Left renal cortex interstitium (tissue), 4 donors: ENCODE measurements around the gene LRFN3. TPM values are rescaled to one million over a fixed set of nuclear protein-coding genes. Genes with fewer than 3 reads are reported as not detected.
A peak's percentile ranks its signal among the peaks of the same experiment; 100 is the strongest.
"Not testable (repeated sequence)": the region's sequence is repeated elsewhere in the genome, so short reads cannot be mapped to it uniquely, and the experiment has no call there.

Source experiments
- DNase-seq, 4 donors: peaks; one replicate each; pipeline ENCODE4 v3.0.0-alpha.2; 2013; ENCODE audit warnings: low read depth in 4 of 4, low spot score in 2 of 4, missing footprints in 1 of 4
- polyA plus RNA-seq, 4 donors: library from polyadenylated mRNA; unstranded; fragments of 120-200 nt; gene quantifications; one replicate each; pipeline ENCODE4 v1.2.1, GENCODE V29; 2013; ENCODE audit not compliant: insufficient read length in 4 of 4

Gene LRFN3, protein sequence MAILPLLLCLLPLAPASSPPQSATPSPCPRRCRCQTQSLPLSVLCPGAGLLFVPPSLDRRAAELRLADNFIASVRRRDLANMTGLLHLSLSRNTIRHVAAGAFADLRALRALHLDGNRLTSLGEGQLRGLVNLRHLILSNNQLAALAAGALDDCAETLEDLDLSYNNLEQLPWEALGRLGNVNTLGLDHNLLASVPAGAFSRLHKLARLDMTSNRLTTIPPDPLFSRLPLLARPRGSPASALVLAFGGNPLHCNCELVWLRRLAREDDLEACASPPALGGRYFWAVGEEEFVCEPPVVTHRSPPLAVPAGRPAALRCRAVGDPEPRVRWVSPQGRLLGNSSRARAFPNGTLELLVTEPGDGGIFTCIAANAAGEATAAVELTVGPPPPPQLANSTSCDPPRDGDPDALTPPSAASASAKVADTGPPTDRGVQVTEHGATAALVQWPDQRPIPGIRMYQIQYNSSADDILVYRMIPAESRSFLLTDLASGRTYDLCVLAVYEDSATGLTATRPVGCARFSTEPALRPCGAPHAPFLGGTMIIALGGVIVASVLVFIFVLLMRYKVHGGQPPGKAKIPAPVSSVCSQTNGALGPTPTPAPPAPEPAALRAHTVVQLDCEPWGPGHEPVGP
- polyA plus RNA-seq = 10 to 100 TPM in 3 of 4 donors, 1 to 10 TPM in 1; 8.6 to 19.9 (median 14.3) TPM

DNA sequence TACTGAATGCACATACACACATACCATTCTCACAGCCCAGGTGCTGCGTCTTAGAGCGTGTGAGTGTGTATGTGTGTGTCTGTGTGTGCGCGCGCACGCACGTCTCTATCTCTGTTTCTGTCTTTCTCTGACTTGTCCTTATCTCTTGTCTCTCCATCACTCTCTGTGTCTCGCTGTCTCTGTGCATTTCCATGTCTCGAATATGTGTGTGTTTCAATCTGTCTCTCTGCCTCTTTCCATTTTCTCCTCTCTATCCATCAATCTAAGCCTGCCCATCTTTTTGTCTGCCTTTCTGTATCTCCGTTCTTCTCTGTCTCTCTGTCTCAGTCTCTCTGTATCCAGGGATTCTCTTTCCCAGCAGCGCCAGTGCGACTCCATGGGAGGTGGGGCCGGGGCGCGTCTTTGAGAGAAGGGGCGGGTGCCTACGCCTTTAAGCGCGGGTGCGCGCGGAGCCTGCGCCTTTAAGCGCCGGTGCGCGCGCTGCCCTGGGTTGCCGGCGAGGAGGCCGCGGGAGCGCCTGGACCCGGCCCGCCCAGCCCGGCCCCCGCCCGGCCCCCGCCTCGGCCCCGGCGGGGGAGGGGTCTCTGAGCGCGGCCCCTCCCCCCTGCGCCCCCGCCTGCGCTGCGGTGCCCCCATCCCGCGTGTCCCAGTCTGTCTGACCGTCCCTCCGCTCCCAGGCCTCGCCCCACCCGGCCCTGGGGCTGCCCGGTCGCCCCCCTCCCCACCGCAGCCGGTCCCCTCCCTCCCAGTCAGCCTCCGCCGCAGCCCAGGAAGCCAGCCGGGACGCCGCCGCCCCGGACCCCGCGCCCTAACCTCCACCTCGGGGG lies at the start of gene LRFN3:
LRFN3 (plus strand) TSS at position 464 of the 827 bp plus-strand sequence. CDS start 3,052 bp downstream, outside the sequence.
- DNase-seq = peak in 1 of 4 donors; percentile 61

DNA sequence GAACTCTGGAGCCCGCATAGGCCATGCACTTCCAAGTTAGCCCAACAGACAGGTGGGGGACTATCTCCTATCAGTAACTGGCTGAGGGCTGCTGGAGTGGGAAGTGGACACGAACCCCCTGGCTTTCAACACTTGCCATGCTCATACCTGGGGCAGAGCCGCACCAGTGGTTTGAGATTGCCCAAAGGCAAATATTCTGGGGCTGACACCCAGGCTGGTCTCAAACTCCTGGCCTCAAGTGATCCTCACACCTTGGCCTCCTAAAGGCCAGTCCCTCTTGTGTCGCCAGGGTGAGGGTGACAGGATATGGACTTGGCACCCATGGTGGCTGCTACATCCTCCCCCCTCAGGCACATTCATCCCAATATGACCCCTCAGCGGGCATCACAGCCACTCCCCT lies 49.0 kb upstream of the LRFN3 start:
- no peak for DNase-seq

DNA sequence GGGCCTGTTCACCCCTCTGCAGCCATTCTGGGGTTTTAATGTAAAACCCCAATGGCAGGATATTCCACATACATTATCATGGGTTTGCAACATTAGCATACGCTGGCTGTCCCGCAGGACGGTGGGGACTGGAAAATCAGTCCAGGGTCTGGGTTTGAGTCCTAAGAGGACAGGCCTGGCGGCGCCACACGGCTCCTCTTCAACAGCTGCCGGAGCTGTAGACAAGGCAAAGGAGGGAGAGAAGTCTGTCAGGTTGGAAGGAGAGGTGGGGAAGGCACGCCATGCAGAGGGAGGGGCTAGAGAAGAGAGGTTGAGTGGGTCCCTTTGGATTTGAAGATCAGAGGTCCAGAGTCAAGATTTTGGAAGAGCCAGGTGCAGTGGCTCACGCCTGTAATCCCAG lies 47.8 kb upstream of the LRFN3 start:
- no peak for DNase-seq

DNA sequence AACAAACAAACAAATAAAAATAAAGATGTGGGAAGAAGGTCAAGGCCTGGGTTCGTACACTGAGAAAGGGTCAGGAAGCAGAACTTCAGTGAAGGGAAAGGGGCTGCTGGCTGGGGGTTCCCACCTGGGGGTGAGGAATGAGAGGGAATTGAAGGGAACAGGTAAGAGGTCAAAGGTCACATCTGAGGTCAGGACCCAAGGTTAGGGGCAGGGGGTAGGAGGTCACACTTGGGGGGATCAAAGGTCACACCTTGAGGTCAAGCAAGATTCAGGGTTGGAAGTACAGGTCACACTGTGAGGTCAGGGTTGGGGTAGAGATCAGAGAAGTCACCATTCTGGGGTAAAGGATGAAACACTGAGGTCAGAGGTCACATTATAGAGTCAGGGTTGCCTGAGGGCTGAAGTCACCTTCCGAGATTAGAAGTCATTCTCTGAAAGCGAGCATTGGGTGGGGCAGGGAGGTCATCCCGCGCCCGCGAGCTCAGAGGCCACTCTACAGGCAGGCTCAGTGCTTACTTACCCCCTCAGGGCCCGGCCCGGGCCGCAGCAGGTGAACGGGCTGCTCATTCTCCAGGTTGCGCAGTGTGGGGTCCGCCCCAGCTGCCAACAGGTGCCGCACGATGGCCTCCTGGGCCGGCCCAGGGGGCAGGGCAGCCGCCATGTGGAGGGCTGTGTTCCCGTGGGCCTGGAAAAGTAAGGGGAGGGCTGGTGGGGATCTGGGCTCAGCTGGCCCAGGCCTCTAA lies 46.6 kb upstream of the LRFN3 start:
- DNase-seq = no peak

DNA sequence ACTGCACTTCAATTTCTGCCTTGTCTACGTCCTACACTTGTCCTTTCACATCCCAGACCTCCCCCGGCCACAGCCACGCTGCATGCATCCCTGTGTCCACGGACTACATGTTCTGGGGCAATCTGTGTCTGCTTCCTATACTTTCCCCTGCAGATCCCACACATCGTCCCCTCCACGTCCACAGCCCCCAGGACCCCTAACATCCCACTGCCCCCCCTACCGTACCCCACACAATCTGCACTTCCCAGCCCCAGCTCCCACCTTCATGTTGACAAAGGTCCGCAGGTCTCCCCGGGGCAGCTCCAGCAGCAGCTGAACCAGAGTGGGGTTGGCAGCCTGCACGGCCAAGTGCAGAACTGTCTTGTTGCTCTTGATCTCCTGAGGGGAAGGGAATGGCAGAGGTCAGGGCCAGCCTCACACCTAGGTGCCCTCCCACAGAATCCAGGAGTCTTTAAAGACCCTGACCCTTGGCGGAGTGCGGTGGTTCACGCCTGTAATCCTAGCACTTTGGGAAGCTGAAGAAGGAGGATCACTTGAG lies 46.0 kb upstream of the LRFN3 start:
- DNase-seq = no peak

DNA sequence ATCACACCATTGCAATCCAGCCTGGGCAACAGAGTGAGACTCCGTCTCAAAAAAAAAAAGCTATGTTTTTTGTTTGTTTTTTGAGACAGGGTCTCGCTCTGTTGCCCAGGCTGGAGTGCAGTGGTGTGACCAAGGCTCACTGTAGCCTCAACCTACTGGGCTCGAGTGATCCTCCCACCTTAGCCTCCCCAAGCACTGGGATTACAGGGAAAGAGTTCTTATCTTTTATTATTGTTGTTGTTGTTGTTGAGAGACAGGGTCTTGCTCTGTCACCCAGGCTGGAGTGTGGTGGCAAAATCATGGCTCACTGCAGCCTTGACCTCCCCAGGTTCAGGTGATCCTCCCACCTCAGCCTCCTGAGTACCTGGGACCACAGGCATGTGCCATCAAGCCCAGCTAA lies 44.4 kb upstream of the LRFN3 start:
- DNase-seq = not testable (repeated sequence)

DNA sequence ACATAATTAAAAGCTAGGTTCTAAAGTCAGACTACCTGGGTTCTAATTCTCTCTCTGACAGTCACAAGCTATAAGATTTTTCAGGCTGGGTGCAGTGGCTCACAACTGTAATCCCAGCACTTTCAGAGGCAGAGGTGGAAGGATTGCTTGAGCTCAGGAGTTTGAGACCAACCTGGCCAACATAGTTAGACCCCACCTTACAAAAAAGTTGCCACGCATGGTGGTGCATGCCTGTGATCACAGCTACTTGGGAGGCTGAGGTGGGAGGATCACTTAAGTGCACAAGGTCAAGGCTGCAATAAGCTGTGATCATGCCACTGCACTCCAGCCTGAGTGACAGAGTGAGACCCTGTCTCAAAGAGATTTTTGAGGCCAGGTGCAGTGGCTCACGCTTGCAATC lies 41.8 kb upstream of the LRFN3 start:
- DNase-seq = no peak

DNA sequence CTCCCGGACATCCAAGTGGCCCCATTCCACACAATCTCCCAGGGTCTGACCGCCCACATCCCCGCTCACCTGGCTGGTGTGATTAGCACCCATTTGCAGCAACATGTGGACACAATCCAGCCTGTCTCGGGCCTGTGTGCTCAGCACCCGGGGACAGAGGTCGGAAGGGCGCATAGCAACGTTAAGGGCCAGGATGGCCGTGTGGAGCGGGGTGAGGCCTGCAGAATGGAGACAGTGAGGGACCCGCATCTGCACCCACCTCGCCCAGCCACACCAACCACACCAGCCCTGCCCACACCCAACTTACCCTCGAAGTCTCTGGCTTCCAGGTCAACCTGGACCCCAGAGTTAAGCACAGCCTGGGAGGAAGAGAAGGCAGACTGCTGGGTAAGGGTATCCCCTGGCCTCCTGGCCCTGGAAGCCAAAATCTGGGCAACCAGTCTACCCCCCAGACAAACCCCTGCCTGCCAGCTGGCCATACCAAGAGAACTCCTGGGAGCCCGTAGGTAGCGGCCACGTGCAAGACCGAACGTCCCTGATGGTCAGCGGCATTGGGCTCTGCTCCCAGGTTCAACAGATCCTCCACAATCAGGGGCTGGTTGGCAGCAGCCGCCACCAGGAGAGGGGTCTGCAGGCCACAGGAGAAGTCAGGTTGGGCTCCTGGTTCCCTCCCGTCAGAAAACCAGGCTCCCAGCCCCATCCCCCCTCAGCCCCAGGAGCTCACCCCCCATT lies 40.1 kb upstream of the LRFN3 start:
- DNase-seq = no peak

DNA sequence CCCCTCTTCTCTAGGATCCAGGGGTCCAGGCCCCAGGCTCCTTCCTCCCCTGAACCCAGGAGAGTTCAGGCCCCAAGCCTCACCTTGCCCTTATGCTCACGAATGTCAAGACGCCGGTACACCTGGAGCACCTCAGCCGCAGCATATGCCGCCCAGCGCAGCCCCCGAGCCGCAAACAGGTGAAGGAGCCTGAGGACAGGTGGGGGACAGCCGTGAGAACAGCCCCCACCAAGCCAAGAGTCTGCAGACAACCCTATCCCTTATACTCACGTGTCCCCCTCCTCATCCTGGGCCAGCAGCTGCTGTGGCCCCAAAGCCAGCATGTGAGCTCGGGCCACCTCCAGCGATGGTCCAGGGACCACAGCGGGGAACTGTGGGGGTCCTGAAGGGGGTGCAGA lies 39.5 kb upstream of the LRFN3 start:
- no peak for DNase-seq

DNA sequence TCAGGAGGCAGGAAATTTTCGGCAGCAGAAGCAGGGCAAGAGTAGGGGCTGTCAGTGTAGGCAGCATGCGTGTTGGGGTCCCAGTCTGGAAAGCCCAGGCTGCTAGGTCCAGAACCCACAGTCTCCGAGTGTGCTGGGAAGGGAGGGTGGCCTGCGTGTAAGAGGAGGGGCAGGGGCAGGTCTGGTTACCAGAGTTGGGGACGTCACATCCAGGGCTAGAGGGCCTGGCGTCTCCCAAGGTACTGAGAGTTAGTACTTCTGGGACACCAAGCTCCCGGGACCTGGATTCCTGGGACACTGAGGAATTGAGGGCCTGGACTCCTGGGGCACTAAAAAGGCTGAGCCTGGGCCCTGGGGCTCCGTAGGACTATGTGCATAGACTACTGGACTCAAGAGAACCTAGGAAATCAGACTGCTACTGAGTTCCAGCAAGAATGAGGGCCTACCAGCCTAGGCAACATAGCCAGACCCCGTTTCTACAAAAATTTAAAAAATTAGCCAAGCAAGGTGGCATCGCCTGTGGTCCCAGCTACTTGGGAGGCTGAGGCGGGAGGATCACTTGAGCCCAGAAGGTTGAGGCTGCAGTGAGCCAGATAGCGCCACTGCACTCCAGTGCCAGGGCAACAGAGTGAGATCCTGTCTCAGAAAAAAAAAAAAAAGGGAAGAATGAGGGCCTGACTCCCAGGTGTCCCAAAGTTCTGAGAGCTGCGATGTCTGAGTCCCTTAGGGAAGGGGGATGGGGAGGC lies 38.3 kb upstream of the LRFN3 start:
- no peak for DNase-seq

DNA sequence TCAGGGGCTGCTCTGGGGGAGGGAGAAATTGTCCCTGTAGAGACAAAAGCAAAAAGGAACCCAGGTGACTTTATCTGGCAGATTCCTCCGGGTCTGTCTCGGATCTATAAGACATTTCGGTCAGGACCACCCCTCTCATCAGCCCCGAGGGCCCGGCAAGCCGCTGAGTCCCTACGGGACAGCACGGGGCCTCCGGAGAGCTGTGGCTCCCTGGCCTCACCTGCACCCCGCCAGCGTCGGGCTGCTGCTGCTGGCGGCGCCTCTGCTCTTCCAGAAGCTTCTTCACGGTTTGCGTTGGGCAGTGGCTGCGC lies 37.7 kb upstream of the LRFN3 start:
- DNase-seq = no peak

DNA sequence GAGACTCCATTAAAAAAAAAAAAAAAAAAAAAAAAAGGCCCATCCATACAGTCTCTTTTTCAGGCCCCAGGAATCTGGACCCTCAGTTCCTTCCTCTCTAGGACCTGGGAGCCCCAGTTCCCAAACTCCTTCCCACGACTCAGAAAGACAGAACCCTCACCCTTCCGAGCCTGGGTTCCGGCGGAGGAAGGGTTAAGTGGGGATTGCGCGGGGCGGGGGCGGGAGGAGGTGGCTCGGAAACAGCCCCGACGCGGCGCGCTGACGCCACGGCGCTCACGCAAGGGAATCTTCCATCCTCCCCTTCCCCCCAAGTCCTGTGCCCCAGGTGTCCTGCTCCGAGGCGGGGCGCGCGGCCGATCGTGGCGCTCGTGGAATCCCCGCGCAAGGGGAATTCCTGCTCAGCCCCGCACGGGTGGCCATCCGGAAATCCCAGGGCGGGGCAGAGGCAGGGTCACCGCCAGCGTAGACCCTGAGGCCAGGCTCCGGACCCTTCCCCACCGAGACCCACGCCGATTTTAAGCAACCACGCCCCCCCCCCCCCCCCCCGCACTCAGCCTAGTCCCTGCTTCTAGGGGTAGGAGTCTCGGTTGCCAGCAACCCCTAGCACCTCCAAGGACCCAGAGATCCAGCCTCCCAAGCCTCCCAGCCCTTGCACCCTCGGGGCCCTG lies 36.5 kb upstream of the LRFN3 start:
- DNase-seq = peak in 2 of 4 donors; percentile 59 to 67

DNA sequence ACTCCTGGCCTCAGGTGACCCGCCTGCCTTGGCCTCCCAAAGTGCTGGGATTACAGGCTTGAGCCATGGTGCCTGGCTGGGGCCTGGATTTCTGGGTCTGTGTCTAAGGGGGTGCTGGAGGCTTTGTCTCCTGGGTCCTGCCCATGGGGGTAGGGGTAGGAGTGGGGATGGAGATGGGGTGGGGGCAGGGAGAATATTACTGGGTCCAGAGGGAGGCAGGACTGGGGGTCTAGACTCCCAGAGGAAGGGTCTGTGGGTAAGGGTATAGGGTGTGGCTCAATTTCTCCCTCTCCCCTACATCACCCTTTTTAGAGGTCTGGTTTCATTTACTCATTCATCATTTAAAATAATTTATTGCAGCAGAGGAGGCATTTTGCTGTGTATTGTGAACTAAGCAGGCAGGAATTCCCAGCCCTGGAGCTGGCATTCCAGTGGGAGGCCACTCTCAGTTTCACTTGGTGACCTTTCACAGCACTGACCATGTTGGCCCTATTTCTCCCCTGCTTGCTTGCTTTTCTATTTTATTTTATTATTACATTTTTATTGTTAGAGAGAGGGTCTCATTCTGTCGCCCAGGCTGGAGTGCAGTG lies 35.0 kb upstream of the LRFN3 start:
- no peak for DNase-seq

DNA sequence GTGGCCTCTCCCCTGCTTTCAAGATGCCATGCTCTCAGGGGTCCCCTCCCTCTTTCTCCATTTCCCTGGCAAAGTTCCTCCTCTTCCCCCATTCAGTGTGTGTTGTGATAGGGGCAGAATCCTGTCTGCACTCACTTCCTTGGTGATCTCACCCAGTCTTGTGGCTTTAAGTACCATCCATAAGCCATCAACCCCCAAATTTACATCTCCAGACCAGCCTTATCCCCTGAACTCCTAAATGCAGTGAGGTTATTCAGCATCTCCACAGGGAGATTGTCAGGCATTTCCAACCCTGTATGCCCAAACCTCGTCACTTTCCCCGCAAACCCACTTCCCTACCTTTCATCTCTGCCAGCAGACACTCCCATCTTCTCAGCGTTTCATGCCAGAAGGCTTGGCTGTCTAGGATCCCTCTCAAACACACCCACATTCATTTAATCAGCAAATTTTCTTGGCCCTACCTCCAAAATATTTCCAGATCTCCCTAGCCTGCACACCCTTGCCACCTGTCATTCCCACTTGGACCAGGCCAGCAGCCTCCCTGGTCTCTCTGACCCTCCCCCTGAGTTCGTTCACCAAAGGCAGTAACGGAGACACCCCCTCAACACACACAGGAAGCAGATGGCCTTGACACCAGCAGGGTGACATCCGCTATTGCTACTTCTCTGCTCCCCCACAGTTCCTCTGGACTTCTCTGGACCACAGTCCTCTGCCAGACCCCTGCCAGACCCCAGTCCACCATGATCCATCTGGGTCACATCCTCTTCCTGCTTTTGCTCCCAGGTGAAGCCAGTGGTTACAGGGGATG lies 34.1 kb upstream of the LRFN3 start, which contains the start of gene HCST:
HCST (plus strand) TSS at position 676 of the 808 bp plus-strand sequence; CDS start at position 741, 65 bp downstream.
- DNase-seq = no peak

DNA sequence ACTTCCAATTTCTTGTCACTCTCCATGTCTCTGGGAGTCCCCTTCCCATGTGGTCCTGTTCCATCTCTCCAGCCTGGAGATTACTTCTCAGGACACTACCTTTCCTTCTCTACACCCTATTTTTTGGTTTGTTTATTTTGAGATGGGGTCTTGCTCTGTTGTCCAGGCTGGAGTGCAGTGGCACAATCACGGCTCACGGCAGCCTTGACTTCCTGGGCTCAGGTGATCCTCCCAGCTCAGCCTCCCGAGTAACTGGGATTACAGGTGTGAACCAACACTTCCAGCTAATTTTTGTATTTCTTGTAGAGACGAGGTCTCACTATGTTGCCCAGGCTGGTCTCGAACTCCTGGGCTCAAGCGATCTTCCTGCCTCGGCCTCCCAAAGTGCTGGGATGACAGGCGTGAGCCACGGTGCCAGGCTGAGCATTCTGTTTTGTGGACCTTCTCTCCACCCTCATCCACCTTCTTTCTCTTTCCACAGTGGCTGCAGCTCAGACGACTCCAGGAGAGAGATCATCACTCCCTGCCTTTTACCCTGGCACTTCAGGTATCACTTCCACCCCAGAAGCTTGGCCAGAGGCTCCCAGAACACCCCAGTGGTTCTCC lies 33.2 kb upstream of the LRFN3 start:
- no peak for DNase-seq

DNA sequence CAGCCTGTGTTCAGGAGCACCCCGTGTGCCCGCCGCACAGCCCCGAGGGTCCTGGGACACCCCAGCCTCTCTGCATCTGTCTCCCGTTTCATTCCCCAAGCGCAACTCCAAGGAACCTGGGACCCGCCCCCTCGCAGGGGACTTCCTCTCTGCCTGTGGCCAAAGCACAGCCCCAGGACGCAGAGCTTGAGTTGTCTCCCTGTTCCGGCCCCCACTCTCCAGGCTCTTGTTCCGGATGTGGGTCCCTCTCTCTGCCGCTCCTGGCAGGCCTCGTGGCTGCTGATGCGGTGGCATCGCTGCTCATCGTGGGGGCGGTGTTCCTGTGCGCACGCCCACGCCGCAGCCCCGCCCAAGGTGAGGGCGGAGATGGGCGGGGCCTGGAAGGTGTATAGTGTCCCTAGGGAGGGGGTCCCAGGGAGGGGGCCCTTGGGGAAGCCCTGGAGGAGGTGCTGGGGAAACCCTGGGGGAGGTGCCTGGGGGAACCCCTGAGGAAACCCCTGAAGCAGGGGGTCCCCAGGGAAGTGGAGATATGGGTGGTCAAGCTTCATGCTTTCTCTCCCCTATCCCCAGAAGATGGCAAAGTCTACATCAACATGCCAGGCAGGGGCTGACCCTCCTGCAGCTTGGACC lies 32.5 kb upstream of the LRFN3 start:
- DNase-seq = no peak
